Fibroblast of skin of left quadriceps (primary cell): Measurements from ENCODE around the gene FUT2.

Source experiments
- DNase-seq, 2 experiments: peaks; one replicate each; pipeline ENCODE4 v3.0.0-alpha.2; 2013; ENCODE audit warnings: low read depth in 2 of 2

Gene FUT2

GRCh38 chr19:48750771-48751504 lies 55.2 kb downstream of the FUT2 start:
- no peak for DNase-seq

- no peak for DNase-seq
Observed at GRCh38 chr19:48751845-48752495, 56.2 kb downstream of the FUT2 start.

GRCh38 chr19:48752496-48753365 lies 57.0 kb downstream of the FUT2 start, which contains the start of gene FUT1:
Gene FUT1 (minus strand): TSS chr19:48752641. CDS start chr19:48751281, 1,360 bp downstream.
- no peak for DNase-seq

GRCh38 chr19:48755084-48755641 lies 59.4 kb downstream of the FUT2 start, which contains the start of gene FGF21:
Gene FGF21 (plus strand): TSS chr19:48755524. CDS start chr19:48756237, 713 bp downstream.
- no peak for DNase-seq
